ENCODE data around the gene ERAL1.

- TF ChIP-seq, protein P1, sequence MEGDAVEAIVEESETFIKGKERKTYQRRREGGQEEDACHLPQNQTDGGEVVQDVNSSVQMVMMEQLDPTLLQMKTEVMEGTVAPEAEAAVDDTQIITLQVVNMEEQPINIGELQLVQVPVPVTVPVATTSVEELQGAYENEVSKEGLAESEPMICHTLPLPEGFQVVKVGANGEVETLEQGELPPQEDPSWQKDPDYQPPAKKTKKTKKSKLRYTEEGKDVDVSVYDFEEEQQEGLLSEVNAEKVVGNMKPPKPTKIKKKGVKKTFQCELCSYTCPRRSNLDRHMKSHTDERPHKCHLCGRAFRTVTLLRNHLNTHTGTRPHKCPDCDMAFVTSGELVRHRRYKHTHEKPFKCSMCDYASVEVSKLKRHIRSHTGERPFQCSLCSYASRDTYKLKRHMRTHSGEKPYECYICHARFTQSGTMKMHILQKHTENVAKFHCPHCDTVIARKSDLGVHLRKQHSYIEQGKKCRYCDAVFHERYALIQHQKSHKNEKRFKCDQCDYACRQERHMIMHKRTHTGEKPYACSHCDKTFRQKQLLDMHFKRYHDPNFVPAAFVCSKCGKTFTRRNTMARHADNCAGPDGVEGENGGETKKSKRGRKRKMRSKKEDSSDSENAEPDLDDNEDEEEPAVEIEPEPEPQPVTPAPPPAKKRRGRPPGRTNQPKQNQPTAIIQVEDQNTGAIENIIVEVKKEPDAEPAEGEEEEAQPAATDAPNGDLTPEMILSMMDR (IDR thresholded peaks at IDR 0.05), result no peak
- no peak for TF ChIP-seq POLR2A (IDR thresholded peaks at IDR 0.05)
Observed at GRCh38 chr17:28865946-28866752, 11.3 kb downstream of the ERAL1 start.

Measured in lower leg skin (tissue), 3 donors.